NT2/D1 (cell line): ENCODE results near the gene TLX2.

ENCODE experiments used
- DNase-seq: peaks from one replicate; pipeline ENCODE4 v3.0.0-alpha.2; 2011; ENCODE audit warnings: low read depth, low spot score
- H3K27me3 ChIP-seq: 2 replicates; pipeline ENCODE4 v1.6.0; 2011; ENCODE audit warnings: mild to moderate bottlenecking; ENCODE audit not compliant: insufficient read length, insufficient read depth
- H3K36me3 ChIP-seq: 2 replicates; pipeline ENCODE4 v1.6.1; 2011; ENCODE audit warnings: mild to moderate bottlenecking, low read length, mixed read lengths; ENCODE audit not compliant: insufficient read depth, insufficient read length
- H3K4me1 ChIP-seq: 2 replicates; pipeline ENCODE4 v1.5.1; 2011; ENCODE audit not compliant: insufficient read depth, insufficient read length
- H3K4me3 ChIP-seq: 2 replicates; pipeline ENCODE4 v1.5.1; 2011; ENCODE audit warnings: low read depth; ENCODE audit not compliant: insufficient read length
- H3K9ac ChIP-seq: 2 replicates; pipeline ENCODE4 v1.6.0; 2011; ENCODE audit warnings: low read depth; ENCODE audit not compliant: insufficient read length
- H3K9me3 ChIP-seq: 2 replicates; pipeline ENCODE4 v1.5.1; 2011; ENCODE audit warnings: mild to moderate bottlenecking, low read length; ENCODE audit not compliant: insufficient read depth
- SUZ12 ChIP-seq: IDR thresholded peaks from 2 replicates; pipeline ENCODE4 v1.6.1; 2011; ENCODE audit not compliant: insufficient read length, insufficient read depth; ENCODE audit errors: extremely low read depth
- YY1 ChIP-seq: IDR thresholded peaks from 2 replicates; pipeline ENCODE4 v1.6.1; 2011; ENCODE audit not compliant: insufficient read length, insufficient read depth
- ZNF274 ChIP-seq: IDR thresholded peaks from 2 replicates; pipeline ENCODE4 v1.6.1; 2011; ENCODE audit warnings: mild to moderate bottlenecking, low read depth, low read length

Gene TLX2

DNA sequence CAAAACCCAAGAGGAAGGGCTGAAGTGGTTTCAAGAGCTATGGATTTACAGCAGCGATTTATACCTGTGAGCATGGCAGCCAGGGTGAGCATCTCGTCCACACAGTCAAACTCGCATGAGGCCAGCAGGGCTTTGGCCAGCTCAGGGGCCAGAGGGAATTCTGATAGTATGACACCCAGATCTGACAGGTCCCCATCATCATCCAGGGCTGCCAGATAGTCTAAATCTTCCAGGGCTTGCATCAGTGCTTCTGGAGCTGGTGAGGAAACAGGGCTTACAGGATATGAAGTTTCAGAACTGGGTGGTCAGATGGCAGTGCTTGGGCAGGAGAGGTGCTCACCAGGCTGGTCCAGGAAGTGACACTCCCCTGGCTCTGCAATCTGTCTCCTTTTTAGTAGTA lies 8.3 kb downstream of the TLX2 start:
- Histone ChIP-seq H3K9ac (no peak overlapping the region), H3K27me3 (peaks cover 7% of the 10 kb centered on the region), H3K4me3 (no peak overlapping the region), H3K36me3 (peaks cover 27% of the 10 kb centered on the region), H3K9me3 (no peaks in the 10 kb centered on the region), H3K4me1 (no peaks in the 10 kb centered on the region)
- TF ChIP-seq ZNF274 (no peak), SUZ12 (no peak), YY1 (no peak)
- no peak for DNase-seq

DNA sequence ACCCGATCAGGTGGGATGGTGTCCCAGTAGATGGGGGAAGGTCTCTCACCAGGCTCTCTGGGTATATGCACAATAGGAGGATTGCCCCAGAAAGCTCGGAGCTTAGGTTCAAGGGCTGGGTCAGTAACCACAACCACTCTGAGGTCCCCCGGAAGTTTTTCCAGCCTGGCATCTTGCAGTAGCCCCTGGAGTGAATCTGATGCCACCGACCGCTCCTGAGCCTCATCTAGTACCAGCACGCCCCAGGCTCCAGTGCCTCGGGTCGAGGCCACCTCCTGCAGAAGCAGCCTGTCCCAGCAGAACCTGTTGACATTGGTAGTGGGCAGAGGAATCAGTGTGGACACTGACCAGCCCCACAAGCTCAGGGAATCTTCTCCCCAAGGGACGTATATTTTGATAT lies 9.8 kb downstream of the TLX2 start:
- H3K9ac ChIP-seq: no peak overlapping the region
- DNase-seq: no peak
- TF ChIP-seq ZNF274 (no peak), YY1 (no peak), SUZ12 (no peak)
- no peaks in the 10 kb centered on the region for H3K4me1 ChIP-seq
- no peaks in the 10 kb centered on the region for H3K9me3 ChIP-seq
- no peak overlapping the region for H3K4me3 ChIP-seq
- H3K27me3 ChIP-seq: peaks cover 7% of the 10 kb centered on the region
- H3K36me3 ChIP-seq: peaks cover 41% of the 10 kb centered on the region

DNA sequence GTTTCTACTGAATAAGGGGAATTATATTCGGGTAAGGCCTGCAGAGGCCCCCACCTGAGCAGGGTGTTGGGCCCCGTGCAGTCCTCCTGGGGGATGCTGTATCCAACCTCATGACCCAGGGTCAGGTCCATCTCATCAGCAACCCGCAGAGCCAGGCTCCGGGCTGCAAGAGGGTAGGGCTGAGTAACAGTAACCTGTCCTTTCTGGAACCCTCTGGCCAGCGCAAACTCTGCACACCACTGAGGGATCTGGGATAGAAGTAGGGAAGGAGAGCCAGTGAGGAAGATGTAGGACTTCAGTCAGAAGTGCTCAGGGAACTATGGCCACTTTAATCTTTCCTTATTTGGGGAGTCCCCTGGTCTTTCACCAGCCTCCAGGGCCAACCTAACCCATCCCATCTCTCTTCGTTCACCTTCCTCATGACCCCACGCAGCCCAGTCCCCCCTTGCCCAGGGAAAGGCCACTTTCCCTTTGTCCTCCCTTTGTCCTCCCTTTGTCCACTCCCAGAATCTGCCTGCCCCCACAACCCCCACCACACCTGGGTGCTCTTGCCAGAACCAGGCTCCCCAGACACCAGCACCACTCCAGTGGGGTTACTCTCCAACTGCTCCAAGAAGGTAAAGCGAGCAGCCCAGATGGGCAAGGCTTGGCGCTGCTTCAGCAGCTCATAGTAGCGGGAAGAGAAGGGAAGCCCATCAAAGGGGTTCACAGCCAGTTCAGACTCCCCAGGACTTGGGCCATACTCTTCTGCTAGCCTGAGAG lies 10.9 kb downstream of the TLX2 start:
- Histone ChIP-seq H3K4me3 (no peak overlapping the region), H3K9me3 (no peaks in the 10 kb centered on the region), H3K4me1 (no peaks in the 10 kb centered on the region), H3K9ac (no peak overlapping the region), H3K36me3 (peaks cover 41% of the 10 kb centered on the region), H3K27me3 (no peaks in the 10 kb centered on the region)
- DNase-seq: no peak
- no peak for TF ChIP-seq ZNF274
- TF ChIP-seq YY1: no peak
- no peak for TF ChIP-seq SUZ12

DNA sequence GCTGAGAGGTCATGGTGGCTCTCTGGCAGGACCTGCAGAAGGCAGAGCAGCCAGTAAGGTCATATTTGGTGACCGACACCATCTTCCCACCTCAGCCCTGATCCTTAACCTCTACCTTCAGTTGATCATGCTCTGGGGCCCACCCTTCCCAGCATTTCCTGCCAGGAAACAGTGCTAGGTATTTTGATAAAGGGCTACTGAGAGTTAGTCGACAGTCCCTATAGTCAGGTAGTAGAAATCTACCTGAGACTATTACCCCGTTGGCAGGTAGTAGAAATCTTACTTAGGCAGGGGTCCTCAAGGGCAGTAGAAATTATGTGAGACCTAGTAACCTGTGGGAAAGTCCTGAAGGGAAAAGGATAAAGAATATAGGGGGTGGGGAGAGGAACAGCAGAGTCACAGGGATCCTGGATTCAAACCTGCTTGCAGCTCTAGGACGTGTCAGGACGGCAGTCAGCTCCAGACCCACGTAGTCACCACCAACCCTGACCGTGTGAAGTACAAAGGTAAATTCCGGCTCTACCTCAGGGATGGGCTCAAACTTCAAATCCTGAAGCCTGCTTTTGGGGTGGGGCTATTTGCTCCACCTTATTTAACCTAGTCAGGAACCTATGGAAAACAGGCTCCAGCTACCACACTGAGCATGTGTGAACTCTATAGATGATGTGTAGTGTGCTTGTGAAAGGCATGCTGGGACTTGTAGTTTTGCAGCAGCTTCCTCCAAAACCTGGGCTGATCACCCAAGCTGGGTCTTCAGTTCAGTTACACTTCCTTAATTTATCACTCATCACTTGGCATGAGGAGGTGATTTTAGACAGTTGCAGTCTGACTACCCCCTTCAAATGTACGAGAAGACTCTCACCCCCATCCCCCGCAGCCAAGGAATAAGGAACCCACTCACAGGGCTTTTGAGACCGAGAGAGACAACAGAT lies 11.7 kb downstream of the TLX2 start, which contains the start of gene DQX1:
DQX1 (minus strand) TSS at position 515 of the 932 bp plus-strand sequence; CDS start at position 13, 502 bp downstream.
- no peaks in the 10 kb centered on the region for H3K27me3 ChIP-seq
- peaks cover 44% of the 10 kb centered on the region for H3K36me3 ChIP-seq
- DNase-seq: no peak
- H3K9me3 ChIP-seq: no peaks in the 10 kb centered on the region
- no peak within 1 kb of the TSS for H3K4me3 ChIP-seq
- no peak within 1 kb of the TSS for H3K9ac ChIP-seq
- TF ChIP-seq ZNF274 (no peak), SUZ12 (no peak), YY1 (no peak)
- H3K4me1 ChIP-seq: no peaks in the 10 kb centered on the region

DNA sequence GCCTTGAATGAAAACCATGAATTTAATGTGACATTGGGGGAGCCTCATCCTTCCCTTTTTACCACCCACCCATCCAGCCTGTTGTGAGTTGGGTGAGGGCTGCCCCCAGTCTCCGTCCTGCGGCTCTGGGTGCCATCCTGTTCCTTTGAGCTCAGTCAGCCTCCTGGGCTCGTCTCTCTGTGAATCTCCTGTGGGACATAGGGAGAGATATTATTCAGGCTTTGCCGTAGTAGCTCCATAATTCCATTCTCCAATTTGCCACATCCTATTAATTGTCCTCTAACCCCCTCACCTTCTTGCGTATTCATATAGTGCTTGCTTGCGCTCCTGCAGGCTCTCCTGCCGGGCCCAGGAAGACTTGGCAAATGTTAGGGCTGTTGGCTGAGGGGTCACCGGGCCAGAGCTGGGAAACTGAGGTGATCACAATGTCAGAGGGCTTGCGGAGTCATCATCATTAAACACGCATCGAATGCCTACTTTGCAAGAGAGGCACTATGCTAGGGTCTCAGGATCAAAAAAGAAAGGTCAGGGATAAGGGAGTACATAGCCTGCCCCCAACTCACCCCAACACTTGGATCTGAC lies 12.5 kb downstream of the TLX2 start:
- peaks cover 51% of the 10 kb centered on the region for H3K36me3 ChIP-seq
- H3K9ac ChIP-seq: no peak overlapping the region
- TF ChIP-seq YY1: no peak
- TF ChIP-seq SUZ12: no peak
- no peak for TF ChIP-seq ZNF274
- H3K4me1 ChIP-seq: no peaks in the 10 kb centered on the region
- H3K27me3 ChIP-seq: no peaks in the 10 kb centered on the region
- DNase-seq: no peak
- H3K4me3 ChIP-seq: no peak overlapping the region
- no peaks in the 10 kb centered on the region for H3K9me3 ChIP-seq

DNA sequence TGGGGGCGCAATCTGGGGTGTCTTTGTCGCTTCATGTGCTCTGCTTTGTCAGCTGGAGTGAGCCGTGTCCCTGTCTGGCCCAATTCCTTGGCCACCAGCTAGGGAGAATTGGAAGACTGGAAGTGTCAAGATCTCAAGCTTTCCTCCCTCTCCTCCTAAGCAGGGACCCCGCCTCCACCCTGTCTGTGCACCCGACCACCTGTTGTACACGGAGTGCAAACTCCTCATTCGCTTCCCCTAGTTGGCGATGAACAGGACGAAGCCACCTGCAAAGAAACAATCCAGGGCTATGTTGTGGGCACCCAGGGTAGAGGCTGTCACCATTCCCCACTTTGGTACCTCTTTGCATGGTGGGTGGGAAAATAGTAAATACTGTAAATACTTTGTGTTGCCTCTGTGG lies 13.5 kb downstream of the TLX2 start:
- H3K4me3 ChIP-seq: no peak overlapping the region
- no peak for TF ChIP-seq SUZ12
- no peaks in the 10 kb centered on the region for H3K4me1 ChIP-seq
- no peak overlapping the region for H3K9ac ChIP-seq
- DNase-seq: no peak
- no peaks in the 10 kb centered on the region for H3K9me3 ChIP-seq
- peaks cover 58% of the 10 kb centered on the region for H3K36me3 ChIP-seq
- no peaks in the 10 kb centered on the region for H3K27me3 ChIP-seq
